ENCODE data around the gene EXD3.
A peak's percentile ranks its signal among the peaks of the same experiment; 100 is the strongest.
"Not testable (repeated sequence)": the region's sequence is repeated elsewhere in the genome, so short reads cannot be mapped to it uniquely, and the experiment has no call there.

Gene EXD3

GRCh38 chr9:137327641-137328550 is 95.1 kb downstream of the EXD3 start:
- not testable (repeated sequence) for DNase-seq

GRCh38 chr9:137326445-137327065 is 96.4 kb downstream of the EXD3 start:
- no peak for DNase-seq

DNA sequence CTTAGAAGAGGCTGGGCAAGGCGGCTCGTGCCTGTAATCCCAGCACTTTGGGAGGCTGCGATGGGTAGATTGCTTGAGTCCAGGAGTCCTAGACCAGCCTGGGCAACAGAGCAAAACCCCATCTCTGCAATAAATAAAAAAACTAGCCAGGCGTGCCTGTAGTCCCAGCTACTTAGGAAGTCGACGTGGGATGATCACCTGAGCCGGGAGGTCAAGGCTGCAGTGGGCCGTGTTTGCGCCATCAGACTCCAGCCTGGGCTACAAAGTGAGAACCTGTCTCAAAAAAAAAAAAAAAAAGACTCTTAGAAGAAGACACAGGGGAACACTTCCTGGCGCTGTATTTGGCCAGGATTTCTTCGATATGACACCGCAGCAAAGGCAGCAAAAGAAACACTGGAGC is 97.2 kb downstream of the EXD3 start:
- no peak for DNase-seq

DNA sequence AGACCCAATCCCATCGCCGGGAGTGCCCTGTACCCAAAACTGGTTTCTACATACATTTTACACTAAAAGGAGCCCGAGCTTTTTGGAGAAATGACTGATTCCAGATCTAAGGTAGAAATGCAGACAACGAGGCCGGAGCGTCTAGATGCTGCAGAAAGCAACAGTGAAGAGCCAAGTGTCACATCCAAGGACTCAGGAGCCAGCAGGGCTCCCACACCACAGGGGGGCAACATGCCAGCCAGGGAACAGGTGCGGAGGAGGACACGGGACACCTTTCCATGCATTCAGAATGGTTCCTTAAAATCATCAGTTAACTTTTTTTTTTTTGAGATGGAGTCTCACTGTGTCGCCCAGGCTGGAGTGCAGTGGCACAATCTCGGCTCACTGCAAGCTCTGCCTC is 97.8 kb downstream of the EXD3 start:
- no peak for DNase-seq

DNA sequence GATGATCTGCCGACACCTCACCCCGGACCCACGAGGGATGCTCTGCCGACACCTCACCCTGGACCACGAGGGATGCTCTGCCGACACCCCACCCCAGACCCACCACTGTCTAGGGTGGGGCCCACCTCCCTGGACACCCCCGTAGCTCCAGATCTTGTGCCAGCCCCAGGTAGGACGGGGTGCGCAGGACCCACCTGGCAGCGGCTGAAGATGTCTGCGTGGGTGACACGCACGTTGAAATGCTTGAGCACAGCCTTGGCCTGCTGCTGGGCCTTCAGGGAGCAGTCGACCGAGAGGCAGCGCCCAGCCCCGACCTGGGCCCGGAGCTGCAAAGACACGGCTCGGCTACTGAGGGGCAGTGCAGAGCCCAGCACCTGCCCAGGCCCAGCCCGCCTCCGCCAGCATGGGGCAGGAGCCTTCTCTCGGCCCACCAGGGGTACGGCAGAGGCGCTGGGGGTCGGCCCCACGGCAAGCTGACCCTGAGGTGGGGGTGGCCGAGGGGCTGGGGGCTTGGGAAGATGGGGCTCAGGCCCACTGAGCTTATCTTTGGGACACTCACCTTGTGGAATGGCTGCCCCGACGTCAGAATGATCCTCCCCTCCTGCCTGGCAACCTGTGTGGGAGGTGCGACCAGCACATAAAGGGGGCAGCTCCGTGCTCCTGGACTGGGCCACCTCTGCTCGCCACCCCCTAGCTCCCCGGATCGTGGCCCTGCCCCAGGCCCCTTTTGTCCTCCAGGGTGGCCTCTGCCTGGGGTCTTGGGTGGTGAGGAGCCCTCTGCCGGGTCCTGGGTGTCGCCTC is 99.2 kb downstream of the EXD3 start:
- DNase-seq, result no peak

- DNase-seq, result no peak
These were observed 101.1 kb downstream of the EXD3 start for GRCh38 chr9:137321726-137322361.

DNA sequence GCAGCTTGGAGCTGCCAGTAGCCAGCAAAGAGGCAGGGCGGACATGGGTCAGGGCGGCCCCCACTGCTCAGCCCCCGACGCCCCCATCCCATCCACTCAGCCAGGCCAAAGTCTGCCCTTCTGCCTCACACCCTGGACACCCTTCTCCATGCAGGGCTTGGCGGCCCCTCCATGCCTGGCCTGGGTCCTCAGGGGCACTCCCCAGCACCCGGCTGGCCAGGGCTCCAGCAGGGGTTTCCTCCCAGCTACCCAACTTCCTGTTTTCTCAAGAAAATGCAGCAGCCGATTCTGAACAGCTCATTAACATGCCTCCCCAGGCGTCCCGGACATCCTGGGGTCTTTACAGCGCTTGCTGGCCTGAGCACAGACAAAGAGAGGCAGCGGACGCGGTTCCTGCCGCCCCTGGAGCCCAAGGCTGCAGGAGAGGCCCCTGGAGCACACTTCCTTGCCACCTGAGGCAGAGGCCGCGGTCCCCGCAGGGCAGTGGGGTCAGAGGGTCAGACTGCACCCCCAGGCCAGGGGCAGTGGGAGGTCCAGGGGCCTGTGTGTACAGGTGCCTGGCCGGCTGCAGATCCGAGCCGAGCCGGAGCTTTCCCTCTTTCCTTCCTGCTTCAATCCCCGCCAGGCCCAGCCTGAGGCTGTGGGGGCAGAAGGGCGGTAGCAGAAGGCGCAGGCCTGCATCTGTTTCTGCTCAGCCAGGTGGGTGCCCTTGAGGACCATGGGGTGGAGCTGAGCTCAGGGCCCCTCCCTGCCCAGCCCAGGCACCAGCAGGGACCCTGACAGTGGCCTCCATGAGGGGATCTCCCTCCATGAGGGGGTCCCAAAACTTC is 102.2 kb downstream of the EXD3 start:
- no peak for DNase-seq

DNA sequence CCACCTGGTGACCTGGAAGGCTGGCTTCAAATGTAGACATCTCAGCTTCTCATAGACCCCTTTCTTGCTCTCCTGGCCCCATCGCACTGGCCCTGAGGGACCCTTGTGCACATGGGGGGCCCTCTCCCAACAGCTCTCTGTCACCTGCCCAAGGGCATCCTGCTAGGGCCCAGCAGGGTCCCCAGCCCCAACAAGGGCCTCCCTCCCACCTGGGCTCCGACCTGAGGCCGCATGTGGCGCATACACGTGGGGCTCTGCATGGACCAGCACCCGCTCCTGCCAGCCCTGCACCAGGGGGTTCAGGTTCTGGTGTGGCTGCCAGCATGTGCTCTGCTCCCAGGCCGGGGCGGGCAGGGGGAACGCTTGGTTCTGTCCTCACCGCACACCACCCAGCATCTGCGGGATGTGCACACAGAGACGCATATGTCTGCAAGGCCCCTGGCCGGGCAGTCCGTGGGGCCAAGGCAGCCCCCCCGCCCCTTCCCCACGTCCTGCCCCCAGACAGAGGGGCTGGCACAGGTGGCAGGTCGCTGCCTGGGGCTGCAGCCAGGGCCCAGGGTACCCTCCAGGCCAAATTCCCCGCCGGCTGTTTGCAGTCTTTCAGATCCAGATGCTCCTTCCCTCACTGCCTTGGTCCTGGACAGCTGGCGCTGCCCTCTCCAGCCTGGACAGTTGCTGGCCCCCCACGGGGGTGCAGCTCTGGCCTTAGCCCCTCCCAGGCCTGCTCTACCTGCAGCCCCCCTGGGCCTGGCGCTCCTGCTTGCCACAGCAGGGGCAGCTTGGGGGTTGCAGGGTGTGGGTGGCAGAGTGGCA is 103.0 kb downstream of the EXD3 start:
- DNase-seq, result no peak

- DNase-seq, result no peak
These were observed 103.8 kb downstream of the EXD3 start for GRCh38 chr9:137319011-137319738.

DNA sequence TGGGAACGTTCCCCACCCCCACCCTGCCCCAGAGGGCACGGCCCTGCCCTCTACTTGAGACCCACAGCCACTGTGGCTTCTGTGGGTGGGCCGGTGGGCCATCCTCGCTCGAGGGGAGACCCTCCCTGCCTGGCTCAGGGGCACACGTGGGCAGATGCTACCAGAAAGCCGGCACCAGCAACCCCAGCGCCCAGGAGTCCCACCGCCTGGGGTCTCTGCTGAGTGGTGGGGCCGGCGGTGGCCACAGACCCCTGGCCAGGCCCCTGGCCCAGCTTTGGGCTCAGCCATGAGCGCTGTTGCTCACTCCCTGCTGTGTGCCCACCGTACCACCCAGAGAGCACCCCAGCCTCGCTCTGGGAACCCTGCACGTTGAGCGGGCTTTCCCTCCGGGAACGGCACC is 104.4 kb downstream of the EXD3 start:
- DNase-seq, result no peak

- no peak for DNase-seq
These were observed 105.0 kb downstream of the EXD3 start for GRCh38 chr9:137317718-137318511.

GRCh38 chr9:137317021-137317717 is 105.8 kb downstream of the EXD3 start:
- DNase-seq, result no peak

DNA sequence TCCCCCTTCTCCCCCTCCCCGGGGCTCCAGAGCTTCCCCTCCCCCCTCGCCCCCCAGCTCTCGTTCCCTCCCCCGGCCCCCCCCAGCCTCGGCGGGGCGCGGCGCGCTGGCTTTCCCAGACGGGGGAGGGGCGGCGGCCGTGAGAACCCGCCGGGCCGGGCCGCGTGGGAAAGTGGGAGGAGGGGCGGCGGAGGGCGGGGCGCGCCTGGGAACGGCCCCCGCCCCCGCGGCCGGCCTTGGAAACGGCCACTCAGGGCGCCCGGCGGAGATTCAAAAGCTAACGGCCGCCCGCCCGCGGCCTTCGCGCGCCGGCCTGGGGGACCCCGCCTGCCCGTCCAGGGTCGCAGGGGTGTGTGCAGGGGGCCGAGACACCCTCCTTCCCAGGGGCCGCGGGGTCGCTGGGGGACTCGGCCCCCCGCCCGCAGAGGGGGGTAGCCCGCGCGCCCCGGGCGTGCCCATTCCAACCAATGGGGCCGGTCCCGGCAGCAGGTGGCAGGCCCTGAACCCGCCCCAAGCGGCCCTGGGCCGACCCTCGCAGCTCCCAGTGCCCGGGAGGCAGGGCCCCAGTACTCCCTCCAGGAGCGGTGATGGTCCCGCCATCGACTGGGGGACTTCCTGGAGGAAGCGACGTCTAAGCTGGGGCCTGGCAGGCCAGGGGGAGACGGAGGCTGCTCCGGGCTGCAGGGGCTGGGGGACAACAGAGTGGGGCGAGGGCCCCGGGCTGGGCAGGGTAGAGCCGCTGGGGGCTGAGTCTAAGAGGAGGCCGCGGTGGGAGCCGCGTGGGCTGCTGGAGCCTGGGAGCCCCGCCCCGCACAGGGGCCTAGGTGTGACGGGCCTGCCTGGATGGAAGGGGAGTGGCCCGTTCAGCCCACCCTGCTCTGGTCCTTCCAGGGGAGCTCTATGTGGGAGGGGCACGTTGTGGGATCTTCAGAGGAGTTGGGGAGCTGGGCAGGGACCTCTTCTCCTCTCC is 106.7 kb downstream of the EXD3 start:
- DNase-seq, result peak in 1 of 2 experiments; percentile 66

DNA sequence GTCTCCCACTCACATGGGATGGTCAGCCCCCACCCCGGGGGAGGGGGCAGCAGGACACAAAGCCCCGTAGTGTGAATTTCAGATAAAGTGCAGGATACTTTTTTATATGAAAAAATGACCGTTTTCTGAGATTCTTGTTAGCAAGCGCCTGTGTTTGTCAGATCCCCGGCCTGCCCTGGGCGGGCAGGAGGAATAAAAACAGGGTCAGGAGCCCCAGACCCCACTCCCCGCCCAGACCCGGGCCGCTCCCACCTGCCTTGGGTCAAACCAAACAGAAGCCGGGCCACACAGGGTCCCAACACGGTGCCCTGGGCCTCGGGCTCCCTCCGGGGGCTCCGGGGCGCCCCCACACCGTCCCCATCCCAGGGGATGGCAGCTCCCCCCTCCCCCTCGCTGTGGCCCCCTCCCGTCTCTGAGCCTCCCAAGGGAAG is 107.4 kb downstream of the EXD3 start:
- DNase-seq, result no peak

- DNase-seq, result no peak
These were observed 108.1 kb downstream of the EXD3 start for GRCh38 chr9:137314561-137315560.

DNA sequence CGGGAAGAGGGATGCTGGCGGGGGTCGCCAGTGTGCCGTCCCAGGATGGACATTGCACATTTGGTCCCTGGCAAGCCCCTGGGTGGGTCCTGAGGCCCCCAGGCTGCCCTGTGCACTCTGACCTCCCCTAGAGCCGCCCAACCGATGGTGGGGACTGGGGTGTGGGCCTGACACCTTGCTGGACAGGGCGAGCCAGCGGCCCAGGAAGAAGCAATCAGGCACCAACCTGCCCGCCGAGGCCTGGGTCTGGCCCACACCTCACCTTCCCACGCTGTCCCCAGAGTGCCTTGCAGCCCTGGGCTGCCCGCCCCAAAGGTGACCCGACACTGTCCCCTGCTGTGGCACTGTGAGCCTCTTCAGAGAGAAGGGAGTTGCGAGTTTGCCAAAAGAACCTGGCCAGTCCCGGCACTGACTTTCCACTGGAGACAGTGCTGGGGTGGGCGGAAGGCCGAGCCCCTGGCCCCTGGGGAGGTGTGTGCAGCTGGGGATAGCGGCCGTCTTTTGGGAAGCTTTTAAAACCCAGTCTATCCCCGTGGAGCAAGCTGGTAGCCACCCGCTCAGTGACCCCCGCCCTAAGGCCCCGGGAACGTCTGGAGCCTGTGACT is 108.9 kb downstream of the EXD3 start:
- no peak for DNase-seq
